Ishikawa (cell line): ENCODE results near the gene PALM3.

Experiments
- CEBPB ChIP-seq: IDR thresholded peaks from 2 replicates; pipeline ENCODE4 v1.6.1; 2012
- CREB1 ChIP-seq: IDR thresholded peaks from 2 replicates; pipeline ENCODE4 v1.6.1; 2012; ENCODE audit warnings: low read depth
- EGR1 ChIP-seq: IDR thresholded peaks from 2 replicates; pipeline ENCODE4 v1.6.1; 2012
- EP300 ChIP-seq: IDR thresholded peaks from 2 replicates; pipeline ENCODE4 v1.6.1; 2012; ENCODE audit warnings: borderline replicate concordance
- NFIC ChIP-seq: IDR thresholded peaks from 2 replicates; pipeline ENCODE4 v1.6.1; 2012
- RAD21 ChIP-seq: IDR thresholded peaks from 2 replicates; pipeline ENCODE4 v1.6.1; 2012; ENCODE audit warnings: low read depth
- TAF1 ChIP-seq: IDR thresholded peaks from 2 replicates; pipeline ENCODE4 v1.6.1; 2012; ENCODE audit warnings: low read depth, mild to moderate bottlenecking
- TCF12 ChIP-seq: IDR thresholded peaks from 2 replicates; pipeline ENCODE4 v1.6.1; 2012; ENCODE audit warnings: low read depth
- TEAD4 ChIP-seq: IDR thresholded peaks from 2 replicates; pipeline ENCODE4 v1.6.1; 2012
- YY1 ChIP-seq: IDR thresholded peaks from 2 replicates; pipeline ENCODE4 v1.6.1; 2012; ENCODE audit warnings: low read depth
- ZBTB7A ChIP-seq: IDR thresholded peaks from 2 replicates; pipeline ENCODE4 v1.6.1; 2012; ENCODE audit warnings: low read depth
- TF ChIP-seq, protein P1 (sequence below): IDR thresholded peaks from 2 replicates; pipeline ENCODE4 v1.6.1; 2012
- TF ChIP-seq, protein P2 (sequence below): IDR thresholded peaks from 2 replicates; pipeline ENCODE4 v1.6.1; 2012; ENCODE audit warnings: low read depth, mild to moderate bottlenecking
- TF ChIP-seq, protein P3 (sequence below): IDR thresholded peaks from 2 replicates; pipeline ENCODE4 v1.6.1; 2012

The PALM3 gene

DNA sequence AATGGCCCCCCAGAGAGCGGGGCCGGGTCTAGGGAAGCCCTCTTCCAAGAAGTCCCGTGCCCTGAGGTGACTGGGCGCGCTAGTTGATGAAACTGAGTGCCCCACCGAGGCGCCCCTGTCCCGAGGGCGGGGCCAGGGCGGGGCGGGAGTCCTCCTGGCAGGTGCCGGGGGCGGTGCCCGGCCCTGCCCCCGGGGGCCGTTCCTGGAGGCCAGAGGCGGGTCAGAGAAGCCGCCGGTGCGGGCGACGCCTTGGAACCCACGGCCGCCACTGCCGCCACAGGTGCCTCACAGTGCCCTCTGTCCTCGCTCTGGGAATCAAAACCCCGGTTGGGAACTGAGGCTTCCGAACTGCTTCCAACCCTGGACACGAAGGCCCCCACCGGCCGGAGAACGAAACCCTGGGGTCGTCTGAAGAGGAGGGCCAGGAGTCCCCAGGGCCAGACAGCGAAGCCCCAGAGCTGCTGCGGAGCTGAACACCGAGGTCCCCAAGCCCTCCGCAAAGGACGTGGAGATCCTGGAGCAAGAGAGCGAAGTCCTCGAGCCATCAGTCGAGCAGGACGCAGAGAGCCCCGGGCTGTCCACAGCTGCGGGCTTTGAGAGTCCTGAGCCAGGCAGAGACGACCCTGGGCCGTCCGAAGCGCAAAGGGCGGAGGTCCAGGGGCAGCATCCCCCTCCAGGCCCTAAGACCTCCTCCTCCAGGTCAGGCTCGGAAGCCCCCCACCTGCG, 10.8 kb upstream of the PALM3 start, which contains the start of gene MISP3:
Gene MISP3, plus strand, starts transcription at position 252 of the 726 bp plus-strand sequence. CDS start 524 bp downstream, outside the sequence.
- TF ChIP-seq ZBTB7A (peak; percentile 16), CEBPB (no peak)

DNA sequence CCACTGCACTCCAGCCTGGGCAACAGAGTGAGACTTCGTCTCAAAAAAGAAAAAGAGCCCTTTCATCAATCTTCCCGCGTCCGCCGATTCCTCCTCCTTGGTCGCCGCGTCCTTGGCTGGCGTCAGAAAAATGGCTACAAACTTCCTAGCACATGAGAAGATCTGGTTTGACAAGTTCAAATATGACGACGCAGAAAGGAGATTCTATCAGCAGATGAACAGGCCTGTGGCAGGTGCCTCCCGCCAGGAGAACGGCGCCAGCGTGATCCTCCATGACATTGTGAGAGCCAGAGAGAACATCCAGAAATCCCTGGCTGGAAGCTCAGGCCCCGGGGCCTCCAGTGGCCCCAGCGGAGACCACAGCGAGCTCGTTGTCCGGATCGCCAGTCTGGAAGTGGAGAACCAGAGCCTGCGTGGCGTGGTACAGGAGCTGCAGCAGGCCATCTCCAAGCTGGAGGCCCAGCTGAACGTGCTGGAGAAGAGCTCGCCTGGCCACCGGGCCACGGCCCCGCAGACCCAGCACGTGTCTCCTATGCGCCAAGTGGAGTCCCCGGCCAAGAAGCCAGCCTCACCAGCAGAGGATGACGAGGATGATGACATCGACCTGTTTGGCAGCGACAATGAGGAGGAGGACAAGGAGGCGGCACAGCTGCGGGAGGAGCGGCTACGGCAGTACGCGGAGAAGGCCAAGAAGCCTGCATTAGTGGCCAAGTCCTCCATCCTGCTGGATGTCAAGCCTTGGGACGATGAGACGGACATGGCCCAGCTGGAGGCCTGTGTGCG, 8.6 kb upstream of the PALM3 start:
- TF ChIP-seq CEBPB (no peak), TEAD4 (no peak), ZBTB7A (no peak), EP300 (no peak), EGR1 (no peak), TAF1 (no peak), CREB1 (no peak), TCF12 (no peak)
- TF ChIP-seq, protein P1, sequence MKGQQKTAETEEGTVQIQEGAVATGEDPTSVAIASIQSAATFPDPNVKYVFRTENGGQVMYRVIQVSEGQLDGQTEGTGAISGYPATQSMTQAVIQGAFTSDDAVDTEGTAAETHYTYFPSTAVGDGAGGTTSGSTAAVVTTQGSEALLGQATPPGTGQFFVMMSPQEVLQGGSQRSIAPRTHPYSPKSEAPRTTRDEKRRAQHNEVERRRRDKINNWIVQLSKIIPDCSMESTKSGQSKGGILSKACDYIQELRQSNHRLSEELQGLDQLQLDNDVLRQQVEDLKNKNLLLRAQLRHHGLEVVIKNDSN = no peak
- TF ChIP-seq, protein P2, sequence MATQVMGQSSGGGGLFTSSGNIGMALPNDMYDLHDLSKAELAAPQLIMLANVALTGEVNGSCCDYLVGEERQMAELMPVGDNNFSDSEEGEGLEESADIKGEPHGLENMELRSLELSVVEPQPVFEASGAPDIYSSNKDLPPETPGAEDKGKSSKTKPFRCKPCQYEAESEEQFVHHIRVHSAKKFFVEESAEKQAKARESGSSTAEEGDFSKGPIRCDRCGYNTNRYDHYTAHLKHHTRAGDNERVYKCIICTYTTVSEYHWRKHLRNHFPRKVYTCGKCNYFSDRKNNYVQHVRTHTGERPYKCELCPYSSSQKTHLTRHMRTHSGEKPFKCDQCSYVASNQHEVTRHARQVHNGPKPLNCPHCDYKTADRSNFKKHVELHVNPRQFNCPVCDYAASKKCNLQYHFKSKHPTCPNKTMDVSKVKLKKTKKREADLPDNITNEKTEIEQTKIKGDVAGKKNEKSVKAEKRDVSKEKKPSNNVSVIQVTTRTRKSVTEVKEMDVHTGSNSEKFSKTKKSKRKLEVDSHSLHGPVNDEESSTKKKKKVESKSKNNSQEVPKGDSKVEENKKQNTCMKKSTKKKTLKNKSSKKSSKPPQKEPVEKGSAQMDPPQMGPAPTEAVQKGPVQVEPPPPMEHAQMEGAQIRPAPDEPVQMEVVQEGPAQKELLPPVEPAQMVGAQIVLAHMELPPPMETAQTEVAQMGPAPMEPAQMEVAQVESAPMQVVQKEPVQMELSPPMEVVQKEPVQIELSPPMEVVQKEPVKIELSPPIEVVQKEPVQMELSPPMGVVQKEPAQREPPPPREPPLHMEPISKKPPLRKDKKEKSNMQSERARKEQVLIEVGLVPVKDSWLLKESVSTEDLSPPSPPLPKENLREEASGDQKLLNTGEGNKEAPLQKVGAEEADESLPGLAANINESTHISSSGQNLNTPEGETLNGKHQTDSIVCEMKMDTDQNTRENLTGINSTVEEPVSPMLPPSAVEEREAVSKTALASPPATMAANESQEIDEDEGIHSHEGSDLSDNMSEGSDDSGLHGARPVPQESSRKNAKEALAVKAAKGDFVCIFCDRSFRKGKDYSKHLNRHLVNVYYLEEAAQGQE = no peak

DNA sequence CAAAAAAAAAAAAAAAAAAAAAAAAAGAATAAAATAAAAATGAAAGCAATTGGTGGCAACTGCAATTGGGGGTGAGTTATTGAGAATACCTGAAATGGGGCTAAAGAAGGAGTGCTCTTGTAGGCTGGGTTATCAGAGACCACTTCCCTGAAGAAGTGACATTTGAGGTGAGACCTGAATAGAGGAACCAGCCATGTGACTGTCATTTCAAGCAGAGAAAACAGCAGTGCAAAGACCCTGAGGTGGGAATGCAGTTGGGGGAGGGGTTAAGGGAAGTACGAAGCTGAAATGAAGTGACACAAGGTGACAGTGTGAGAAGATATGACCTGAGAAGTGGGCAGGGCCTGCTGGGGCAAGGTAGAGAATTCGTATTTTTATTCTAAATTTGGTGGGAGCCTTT, 4.3 kb upstream of the PALM3 start:
- TF ChIP-seq CREB1 (no peak), ZBTB7A (no peak), RAD21 (no peak), TAF1 (no peak), TEAD4 (no peak)
- TF ChIP-seq, protein P1 = no peak

DNA sequence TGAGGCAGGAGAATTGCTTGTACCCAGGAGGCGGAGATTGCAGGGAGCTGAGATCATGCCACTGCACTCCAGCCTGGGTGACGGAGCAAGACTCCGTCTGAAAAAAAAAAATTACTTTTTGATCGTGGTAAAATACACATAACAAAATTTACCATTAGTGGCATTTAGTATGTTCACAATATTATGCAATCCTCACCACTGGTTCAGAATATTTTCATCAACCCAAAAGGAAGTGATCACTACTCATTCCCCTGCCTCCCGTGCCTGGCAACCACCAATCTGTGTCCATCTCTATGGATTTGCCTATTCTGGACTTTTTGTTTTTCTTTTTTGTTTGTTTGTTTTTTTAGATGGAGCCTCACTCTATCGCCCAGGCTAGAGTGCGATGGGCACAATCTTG, 1.2 kb upstream of the PALM3 start:
- TF ChIP-seq CEBPB = 0 out of 2 replicates have a peak, but pooled peaks have one; percentile 11
- TF ChIP-seq, protein P2 = no peak

DNA sequence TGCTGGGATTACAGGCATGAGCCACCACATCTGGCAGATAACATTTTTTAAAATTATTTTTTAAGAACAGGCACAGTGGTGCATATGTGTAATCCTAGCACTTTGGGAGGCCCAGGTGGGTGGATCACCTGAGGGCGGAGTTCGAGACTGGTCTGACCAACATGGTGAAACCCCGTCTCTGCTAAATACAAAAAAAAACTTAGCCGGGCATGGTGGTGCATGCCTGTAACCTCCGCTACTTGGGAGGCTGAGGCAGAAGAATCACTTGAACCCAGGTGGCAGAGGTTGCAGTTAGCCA, 631 bp upstream of the PALM3 start:
- TF ChIP-seq RAD21 (no peak), CEBPB (no peak), TCF12 (no peak), TEAD4 (no peak), NFIC (no peak), YY1 (no peak), CREB1 (no peak), ZBTB7A (no peak), EGR1 (no peak), EP300 (no peak)
- TF ChIP-seq, protein P3, sequence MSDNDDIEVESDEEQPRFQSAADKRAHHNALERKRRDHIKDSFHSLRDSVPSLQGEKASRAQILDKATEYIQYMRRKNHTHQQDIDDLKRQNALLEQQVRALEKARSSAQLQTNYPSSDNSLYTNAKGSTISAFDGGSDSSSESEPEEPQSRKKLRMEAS = no peak

DNA sequence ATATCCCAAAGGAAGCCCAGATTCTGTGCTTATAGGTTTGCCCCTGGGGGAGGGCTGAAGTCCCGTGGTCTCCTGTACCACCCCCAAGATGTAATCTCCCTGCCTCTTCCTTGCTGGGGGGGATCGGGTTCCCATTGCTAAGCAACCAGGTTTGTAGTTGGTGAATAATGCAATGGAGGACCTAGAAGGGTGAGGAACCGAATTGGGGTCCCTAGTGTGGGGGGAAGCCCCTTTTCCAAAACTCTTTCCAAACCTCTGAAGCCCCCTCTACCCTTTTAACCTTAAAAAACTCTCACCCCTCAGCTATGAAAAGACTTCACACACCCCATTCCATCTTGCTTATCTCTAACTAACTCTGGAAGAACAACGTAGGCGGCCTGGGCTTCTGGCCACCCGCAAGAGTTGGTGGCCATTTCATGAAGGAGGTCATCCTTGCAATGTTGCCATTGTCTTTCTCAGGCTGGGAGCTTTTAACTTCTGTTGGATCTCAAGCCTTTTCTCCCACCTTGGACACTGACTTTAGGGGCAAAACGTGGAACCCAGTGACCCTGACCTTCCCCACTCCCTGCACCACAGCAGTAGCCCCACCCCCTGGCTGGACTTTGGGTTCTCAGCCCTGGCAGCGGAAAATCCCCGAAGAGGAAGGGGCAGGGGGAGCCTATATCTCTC, 661 bp downstream of the PALM3 start:
- TF ChIP-seq, protein P3 = no peak
- TF ChIP-seq RAD21 (no peak), TEAD4 (no peak)
